GM10248 (cell line): ENCODE data around the gene ANKRD31.

Experiments used
- CTCF ChIA-PET: fragments of 300-600 bp; sonication (Branson Sonifier 250); formaldehyde crosslinking; extraction: SDS; loops from one replicate; lab custom pipeline; 2021; ENCODE audit warnings: antibody characterized with exemption; lab: Yijun Ruan, JAX
- POLR2A ChIA-PET: fragments of 350-650 bp; sonication (Branson Sonifier 250); formaldehyde crosslinking; extraction: SDS; loops from one replicate; lab custom pipeline; 2020; ENCODE audit warnings: antibody characterized with exemption; lab: Yijun Ruan, JAX
- DNase-seq: peaks from one replicate; pipeline ENCODE4 v3.0.0; 2012; ENCODE audit errors: extremely low spot score
- CTCF ChIP-seq: IDR thresholded peaks from 2 replicates; pipeline ENCODE4 v1.5.1; 2012; ENCODE audit warnings: mild to moderate bottlenecking, low read depth; ENCODE audit errors: extremely low read depth, missing control alignments, control extremely low read depth

Gene ANKRD31

GRCh38 chr5:75037106-75037505 lies 199.6 kb downstream of the ANKRD31 start:
- TF ChIP-seq CTCF: no peak
- DNase-seq: no peak
- ChIA-PET CTCF (interaction anchor here (0.9 to 1.5 kb wide), 2 partner anchors 12 to 23 kb away, joined by 3 to 5 read pairs; no protein-coding TSS in a partner anchor), POLR2A (no interaction called here)

GRCh38 chr5:75034137-75034739 lies 202.4 kb downstream of the ANKRD31 start:
- no peak for TF ChIP-seq CTCF
- no peak for DNase-seq
- ChIA-PET CTCF (interaction anchor here (2.2 kb wide), 1 partner anchor 16 kb away, joined by 5 read pairs; no protein-coding TSS in a partner anchor), POLR2A (no interaction called here)

- no peak for DNase-seq
- TF ChIP-seq CTCF: no peak
- ChIA-PET CTCF (no interaction called here), POLR2A (no interaction called here)
These were observed 205.3 kb downstream of the ANKRD31 start for GRCh38 chr5:75031366-75031765.

- TF ChIP-seq CTCF: no peak
- DNase-seq: no peak
- ChIA-PET CTCF (no interaction called here), POLR2A (no interaction called here)
These were observed 208.6 kb downstream of the ANKRD31 start for GRCh38 chr5:75028090-75028489.

GRCh38 chr5:75023368-75024159 lies 213.1 kb downstream of the ANKRD31 start:
- CTCF ChIA-PET: no interaction called here
- no peak for TF ChIP-seq CTCF
- no peak for DNase-seq
- POLR2A ChIA-PET: no interaction called here

GRCh38 chr5:75021800-75022199 lies 214.9 kb downstream of the ANKRD31 start:
- no peak for DNase-seq
- ChIA-PET CTCF (no interaction called here), POLR2A (no interaction called here)
- no peak for TF ChIP-seq CTCF
